ENCODE results near the gene TOMM20.

Gene TOMM20

DNA sequence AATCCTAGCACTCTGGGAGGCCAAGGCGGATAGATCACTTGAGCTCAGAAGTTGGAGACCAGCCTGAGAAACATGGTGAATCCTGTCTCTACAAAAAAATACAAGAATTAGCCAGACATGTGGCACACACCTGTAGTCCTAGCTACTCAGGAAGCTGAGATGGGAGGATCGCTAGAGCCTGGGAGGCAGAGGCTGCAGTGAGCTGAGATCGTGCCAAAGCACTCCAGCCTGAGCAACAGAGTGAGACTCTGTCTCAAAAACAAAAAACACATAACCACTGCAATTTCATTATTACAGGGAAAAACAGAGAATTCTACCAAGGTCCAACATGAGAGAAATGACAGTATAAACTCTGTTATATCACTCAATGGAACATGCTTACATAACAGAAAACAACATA lies 4.4 kb upstream of the TOMM20 start:
- DNase-seq (ENCODE audit: low spot score) = no peak

- no peak for DNase-seq (ENCODE audit: low spot score)
These were observed 3.3 kb upstream of the TOMM20 start for GRCh38 chr1:235131961-235132360.

DNA sequence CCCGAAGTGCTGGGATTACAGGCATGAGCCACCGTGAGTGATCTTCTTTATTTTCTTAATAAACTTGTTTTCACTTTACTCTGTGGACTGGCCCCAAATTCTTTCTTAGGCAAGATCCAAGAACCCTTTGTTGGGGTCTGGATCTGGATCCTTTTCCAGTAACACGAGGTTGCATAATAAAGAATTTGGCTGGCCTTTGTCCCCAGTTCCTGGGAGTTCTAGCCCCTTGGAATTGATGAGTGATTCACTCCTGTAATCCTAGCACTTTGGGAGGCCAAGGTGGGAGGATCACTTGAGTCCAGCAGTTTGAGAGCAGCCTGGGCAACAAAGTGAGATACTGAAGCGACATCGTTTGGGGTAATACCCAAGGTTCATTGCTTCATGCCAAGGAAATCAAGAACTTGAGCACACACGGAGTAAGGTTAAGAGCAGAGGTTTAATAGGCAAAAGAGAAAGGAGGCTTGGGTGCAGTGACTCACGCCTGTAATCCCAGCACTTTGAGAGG lies 2.2 kb upstream of the TOMM20 start:
- DNase-seq (ENCODE audit: low spot score) = no peak

DNA sequence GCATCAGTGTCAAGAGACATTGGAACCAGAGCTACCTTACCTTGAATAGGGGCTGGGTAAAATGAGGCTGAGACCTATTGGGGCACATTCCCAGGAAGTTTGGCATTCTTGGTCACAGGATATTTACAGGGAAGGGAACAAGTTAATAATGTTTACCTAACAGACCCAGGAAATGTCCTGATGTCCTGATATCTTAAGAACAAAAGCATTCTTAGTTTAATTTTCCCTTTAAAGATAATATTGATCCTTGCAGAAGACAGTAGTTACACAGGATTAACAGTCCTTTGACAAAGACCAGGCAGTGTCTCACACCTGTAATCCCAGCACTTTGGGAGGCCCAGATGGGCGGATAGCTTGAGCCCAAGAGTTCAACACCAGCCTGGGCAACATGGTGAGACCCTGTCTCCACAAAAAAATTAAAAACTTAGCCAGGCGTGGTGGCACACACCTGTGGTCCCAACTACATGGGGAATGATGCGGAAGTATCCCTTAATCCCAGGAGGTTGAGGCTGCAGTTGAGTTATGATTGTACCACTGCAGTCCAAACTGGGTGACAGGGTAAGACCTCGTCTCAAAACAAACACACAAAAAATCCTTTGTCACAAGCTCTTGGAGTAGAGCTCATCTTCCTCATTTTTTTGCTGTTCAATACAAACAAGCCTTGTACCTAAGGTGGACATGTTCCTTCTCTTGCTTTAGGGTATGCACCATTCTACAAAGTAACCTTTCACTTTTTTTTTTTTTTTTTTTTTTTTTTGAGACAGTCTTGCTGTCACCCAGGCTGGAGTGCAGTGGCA lies 1.3 kb upstream of the TOMM20 start:
- DNase-seq (ENCODE audit: low spot score) = no peak

DNA sequence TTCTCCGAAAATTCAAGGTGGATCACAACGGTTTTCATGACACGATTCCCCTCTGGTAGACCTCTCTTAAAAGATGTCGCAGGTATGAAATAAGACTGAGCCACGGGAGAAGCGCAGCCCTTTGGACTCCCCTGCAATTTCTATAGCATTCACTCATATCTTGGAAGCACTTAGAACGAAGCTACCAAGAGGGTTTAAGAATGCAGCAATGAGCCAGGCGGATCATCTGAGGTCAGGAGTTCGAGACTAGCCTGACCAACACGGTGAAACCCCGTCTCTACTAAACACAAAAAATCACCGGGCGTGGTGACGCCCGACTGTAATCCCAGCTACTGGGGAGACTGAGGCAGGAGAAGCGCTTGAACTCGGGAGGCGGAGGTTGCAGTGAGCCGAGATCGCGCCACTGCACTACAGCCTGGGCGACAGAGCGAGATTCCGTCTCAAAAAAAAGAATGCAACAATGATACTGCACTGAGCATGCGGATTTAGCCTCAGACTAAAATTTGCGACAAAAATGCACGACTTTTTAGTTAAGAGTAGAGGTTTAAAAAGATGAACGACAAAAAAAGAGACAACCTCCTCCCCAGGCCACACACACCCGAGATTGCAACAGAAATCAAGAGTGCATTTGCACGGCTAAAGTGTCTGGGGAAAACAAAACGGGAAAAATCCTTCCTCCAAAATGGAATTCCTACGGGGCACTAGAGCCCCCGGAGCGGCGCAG lies 743 bp downstream of the TOMM20 start:
- DNase-seq (ENCODE audit: low spot score) = no peak

DNA sequence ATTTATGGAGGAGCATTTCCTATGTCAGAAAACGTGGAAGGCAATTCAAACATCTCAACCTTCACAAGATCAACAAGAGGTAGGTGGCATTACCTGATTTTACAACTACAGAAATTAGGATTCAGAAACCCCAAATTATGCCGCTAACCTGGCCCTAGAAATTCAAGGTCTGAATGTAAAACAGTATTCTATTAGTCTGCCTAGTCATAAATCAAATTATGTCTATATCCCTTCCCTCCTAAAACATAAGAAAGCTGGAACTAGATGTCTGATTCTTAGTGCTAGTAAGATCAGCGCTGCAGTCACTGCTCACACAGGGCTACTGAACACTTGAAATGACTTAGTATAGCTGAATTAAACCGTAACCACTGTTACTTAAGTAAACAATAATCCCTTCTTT lies 1.4 kb downstream of the TOMM20 start:
- DNase-seq (ENCODE audit: low spot score) = no peak

GRCh38 chr1:235124665-235125064 lies 4.0 kb downstream of the TOMM20 start:
- no peak for DNase-seq (ENCODE audit: low spot score)

DNA sequence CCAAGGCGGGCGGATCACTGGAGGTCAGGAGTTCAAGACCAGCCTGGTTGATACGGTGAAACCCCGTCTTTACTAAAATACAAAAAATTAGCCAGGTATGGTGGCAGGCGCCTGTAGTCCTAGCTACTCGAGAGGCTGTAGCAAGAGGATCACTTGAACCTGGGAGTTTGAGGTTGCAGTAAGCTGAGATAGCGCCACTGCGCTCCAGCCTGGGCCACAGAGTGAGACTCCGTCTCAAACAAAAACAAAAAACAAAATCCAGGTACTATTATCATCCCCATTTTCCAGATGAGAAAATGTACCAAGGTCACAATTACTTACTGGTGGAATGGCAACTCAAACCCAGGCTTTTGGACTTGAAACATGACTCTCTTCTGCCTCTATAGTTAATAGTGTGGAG lies 4.5 kb downstream of the TOMM20 start:
- no peak for DNase-seq (ENCODE audit: low spot score)

DNA sequence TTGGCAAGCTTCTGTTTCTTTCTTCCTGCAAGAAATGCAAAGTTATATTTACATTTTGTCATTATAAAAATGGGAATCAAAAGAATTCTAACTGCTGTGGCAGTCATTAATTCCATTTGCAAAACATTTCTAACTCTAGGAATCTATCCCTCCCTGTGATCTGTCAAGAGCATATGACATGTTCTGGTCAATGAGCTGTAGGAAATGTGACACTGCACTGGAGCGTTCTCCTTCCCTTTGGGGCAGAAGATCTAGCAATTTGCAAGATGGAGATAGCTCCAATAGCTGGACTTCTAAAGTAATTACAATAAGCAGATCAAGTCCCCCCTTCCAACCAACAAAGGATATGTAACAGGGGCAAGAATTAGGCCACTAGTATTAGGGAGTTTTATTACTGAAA lies 6.3 kb downstream of the TOMM20 start:
- no peak for DNase-seq (ENCODE audit: low spot score)

DNA sequence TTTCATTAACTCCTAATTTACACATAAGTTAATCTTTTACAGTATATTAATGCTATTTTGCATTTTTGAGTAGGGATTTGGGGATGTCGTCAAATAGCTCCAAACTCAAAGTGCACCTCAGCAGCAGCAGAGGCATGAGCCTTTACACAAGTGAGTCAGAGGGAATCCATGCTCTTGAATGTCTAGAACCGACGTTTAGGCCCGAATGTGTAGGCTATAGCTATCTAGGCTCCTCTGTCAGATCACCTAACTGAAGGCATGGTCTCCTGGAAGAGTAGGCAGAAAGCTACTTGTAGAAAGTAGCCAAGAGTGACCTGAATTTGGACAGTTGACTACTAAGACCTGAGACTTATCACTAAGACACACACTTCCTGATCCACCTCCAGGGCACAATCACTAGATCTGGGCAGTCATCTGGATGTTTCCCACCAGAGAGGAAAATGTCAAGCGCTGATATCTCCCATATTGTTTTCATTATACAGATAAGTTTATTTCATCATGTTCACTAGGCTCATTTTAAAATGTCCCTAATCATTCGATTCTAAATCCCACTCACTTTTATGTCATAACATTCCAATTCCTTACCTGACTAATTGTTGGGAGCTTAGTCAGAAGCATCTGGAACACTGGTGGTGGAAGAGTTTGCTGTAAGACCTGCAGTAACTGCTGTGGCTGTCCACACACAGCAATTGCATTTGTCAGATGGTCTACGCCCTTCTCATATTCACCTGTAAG lies 15.3 kb downstream of the TOMM20 start:
- DNase-seq (ENCODE audit: low spot score) = no peak

DNA sequence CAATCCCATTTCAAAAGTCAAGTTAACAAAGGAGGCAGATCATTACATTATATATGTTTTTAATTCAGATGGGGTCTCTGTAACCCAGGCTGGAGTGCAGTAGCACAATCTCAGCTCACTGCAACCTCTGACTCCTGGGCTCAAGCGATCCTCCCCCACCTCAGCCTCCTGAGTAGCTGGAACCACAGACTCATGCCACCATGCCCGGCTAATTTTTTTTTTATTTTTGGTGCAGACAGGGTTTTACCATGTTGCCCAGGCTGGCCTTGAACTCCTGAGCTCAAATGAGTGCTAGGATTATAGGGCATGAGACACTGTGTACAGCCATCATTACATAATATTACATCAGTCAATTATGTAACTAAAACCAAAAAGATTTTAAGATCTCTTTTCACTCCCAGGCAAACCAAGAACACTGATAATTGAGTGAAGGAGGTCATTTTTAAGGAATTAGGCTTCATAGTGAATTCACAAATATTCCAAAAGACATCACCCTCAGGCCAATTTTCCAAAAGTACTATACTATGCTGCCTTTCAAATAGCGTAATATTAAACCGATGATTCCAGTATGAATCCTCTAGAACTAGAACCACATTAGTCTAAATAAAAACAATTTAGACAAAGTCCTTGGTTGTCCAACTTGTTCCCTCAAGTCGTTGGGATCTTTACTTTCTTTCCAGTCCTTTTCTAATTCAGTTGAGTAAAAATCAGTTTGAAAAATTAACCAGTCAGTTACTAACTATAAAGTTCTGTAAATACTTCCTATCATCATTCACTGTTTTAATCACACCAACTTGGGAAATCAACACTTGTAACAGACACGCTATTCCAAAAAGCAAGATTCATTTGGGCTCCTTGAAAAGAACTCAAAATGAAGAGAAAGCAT lies 16.1 kb downstream of the TOMM20 start:
- DNase-seq (ENCODE audit: low spot score) = no peak

- DNase-seq (ENCODE audit: low spot score) = no peak
These were observed 17.5 kb downstream of the TOMM20 start for GRCh38 chr1:235111107-235111506.

DNA sequence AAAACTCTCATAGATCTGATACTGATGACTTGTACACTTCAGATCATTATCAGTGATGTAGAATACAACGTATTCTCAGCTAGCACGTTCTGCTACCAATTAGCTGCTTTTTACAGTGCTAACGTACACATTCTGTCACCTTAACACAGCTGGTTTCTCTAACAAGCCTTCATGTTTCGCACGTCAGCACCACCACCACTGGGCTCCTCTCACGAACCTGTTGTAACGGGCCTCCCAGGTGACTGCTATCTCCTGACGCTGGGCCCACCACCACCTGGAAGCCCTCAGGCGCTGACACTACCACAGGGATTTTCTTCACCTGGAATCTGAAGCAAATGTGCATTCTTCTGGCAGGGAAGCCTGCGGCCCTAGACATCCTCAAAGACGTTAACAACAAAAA lies 19.8 kb downstream of the TOMM20 start:
- no peak for DNase-seq (ENCODE audit: low spot score)

DNA sequence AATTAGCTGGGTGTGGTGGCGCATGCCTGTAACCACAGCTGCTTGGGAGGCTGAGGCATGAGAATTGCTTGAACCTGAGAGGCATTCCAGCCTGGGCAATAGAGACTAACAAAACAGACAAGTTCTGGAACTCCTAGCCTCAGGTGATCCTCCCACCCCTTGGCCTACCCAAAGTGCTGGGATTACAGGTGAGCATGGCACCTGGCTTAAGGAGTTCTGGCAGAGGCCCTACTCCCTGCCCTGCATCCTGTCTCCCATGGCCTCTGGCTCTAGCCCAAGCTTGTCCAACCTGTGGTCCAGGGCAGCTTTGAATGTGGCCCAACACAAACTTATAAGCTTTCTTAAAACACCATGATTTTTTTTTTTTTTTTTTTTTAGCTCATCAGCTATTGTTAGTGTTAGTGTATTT lies 20.4 kb downstream of the TOMM20 start:
- no peak for DNase-seq (ENCODE audit: low spot score)

DNA sequence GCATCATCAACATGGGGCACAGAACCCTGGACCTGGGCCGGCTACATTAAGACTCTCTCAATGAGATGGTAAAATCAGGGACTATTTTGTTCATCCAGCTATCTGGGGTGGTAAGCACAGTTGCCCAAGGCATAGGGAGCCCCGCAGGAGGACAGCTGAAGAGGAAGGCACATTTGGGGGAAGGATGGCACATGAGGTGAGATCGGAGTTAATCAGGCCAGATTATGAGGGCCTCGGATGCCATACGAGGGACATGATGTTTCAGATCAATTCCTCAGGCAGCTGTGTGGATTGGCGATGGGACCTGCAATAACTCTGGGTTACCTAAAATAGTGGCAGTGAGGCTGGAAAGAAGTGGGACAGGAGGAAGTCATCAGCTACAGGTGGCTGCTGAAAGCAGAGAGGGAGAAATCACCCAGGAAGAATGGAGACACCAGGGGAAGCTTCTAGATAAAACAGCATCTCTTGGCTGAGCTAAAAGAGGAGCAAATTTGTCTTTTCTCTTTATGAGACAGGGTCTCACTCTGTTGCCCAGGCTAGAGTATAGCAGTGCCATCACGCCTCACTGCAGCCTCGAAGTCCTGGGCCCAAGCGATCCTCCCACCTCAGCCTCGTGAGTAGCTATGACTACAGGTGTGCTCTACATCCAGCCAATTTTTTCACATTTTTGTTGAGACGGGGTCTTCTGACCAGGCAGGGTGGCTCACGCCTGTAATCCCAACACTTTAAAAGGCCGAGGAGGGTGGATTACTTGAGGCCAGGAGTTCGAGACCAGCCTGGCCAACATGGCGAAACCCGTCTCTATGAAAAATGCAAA lies 21.1 kb downstream of the TOMM20 start:
- no peak for DNase-seq (ENCODE audit: low spot score)

- no peak for DNase-seq (ENCODE audit: low spot score)
These were observed 22.2 kb downstream of the TOMM20 start for GRCh38 chr1:235106457-235106856.

GRCh38 chr1:235105051-235106043 lies 23.3 kb downstream of the TOMM20 start:
- no peak for DNase-seq (ENCODE audit: low spot score)

DNA sequence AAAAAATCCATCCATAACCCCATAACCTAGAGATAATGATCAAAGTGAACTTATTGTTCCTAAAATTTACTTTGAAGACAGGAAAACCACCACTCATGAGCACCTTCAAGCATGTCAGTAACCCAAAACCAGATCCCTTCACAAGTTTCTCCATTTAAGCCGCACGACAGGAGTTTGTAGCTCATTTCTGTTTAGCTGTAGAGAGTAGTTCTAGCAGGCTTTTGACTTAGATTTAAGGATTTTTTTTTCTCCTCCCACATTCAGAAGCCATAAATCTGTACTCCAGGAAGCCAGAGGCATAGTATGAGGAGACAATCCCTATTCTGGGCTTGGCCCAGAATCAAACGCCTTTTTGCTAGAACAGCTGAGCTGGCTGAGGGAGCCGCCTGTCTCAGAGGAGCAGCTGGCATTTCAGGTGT lies 25.6 kb downstream of the TOMM20 start:
- no peak for DNase-seq (ENCODE audit: low spot score)

- DNase-seq (ENCODE audit: low spot score) = no peak
These were observed 26.4 kb downstream of the TOMM20 start for GRCh38 chr1:235102259-235102582.
